Esophagus squamous epithelium (tissue), 4 donors: ENCODE data around the gene IRF7.

Experiments
- CTCF ChIP-seq, 6 experiments: fragments of 450-650 bp in 4 of 6; fragments of 200-600 bp in 2 of 6; sonication (generic) in 2 of 6; IDR thresholded peaks; one replicate each; pipeline ENCODE4 v1.5.1; 2016 to 2019; ENCODE audit warnings: antibody characterized with exemption in 6 of 6, mild to moderate bottlenecking in 4 of 6, moderate library complexity in 4 of 6
- POLR2A ChIP-seq, 4 donors: fragments of 450-650 bp; IDR thresholded peaks; one replicate each; pipeline ENCODE4 v1.6.1; 2017; ENCODE audit warnings: antibody characterized with exemption in 4 of 4, mild to moderate bottlenecking in 4 of 4, moderate library complexity in 3 of 4

DNA sequence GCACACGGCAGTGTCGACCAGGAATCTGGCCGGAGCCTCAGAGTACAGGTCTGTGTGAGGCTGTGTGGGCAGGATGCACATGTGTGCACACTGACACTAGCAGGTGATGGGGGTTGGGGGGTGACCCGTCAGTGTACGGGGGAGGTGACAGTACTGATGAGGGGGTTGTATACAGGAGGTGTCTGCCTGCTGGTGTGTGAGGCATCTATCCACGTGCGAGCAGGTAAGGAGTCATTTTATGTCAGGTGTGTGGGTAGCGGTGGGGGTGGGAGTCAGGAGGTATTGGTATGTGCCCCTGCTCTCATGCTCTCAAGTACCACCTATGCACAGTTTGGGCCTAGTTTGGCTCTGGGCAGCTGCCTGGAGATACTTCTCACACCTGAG, 44.0 kb downstream of the IRF7 start:
- no peak for TF ChIP-seq CTCF (IDR thresholded peaks at IDR 0.05)
- TF ChIP-seq POLR2A (IDR thresholded peaks at IDR 0.05), result no peak
